ENCODE results near the gene PFDN6.
"Not testable (repeated sequence)": the region's sequence is repeated elsewhere in the genome, so short reads cannot be mapped to it uniquely, and the experiment has no call there.

The PFDN6 gene
- 17.6 to 41.0 (median 20.9) reads per million in 4 experiments for total RNA-seq

- peak; percentile 69 for DNase-seq
Measured at GRCh38 chr6:33288921-33289783, at the start of gene PFDN6, which contains the start of gene WDR46. TSS of gene PFDN6 (plus strand) at chr6:33289601. CDS start at chr6:33289857, 256 bp downstream. TSS of gene WDR46 (minus strand) at chr6:33289239. CDS start at chr6:33289170, 69 bp downstream.

DNA sequence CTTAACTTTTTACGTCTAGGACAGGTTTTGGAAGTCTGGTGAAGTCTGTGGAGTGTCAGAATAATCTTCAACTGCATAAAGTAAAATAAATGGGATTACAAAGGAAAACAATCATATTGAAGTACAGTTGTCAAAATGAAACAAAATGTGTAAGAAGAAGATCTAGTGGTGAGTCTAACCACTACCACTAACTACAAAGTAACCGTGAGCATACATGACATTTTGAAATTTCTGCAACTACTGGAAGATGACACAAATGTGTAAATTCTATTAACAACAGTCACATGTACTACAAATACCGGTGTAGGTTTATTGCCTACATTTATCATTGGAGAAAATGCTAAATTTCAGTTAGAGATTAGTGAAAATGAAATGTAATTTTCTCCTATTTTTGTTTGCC is 47.4 kb upstream of the PFDN6 start:
- DNase-seq = no peak

DNA sequence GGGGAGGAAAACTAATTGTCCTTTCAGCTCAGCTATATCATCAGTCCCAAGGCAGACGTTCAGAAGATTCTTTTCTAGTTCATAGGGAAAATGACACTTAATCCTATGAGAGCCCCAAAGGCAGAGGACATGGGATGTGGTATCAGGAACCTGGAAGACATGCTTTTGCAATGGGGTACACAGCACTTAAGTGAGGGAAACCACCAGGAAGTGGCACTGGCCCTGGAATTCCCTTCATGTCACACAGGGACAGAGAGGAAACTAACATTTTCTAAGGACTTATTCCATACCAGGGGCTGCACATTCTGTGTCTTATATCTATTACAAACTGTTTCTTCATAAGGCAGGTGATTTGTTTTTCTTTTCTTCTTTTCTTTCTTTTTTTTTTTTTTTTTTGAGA is 45.9 kb upstream of the PFDN6 start:
- DNase-seq = no peak

GRCh38 chr6:33247977-33248642 is 41.3 kb upstream of the PFDN6 start:
- peak; percentile 85 for DNase-seq

DNA sequence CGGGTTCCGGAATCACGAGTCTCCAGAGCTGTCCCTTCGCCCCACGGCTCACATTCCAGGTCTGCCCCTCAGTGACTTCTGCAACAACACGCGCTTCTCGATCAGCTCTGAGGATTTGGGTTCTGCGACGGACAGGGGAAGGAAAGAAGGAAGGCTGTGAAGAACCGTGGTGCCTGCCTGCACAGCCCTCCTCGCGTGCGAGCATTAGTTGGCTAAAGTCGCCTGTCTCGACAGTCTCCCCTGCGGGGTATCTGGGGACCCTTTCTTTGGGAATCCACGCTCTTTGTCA is 40.8 kb upstream of the PFDN6 start:
- no peak for DNase-seq

DNA sequence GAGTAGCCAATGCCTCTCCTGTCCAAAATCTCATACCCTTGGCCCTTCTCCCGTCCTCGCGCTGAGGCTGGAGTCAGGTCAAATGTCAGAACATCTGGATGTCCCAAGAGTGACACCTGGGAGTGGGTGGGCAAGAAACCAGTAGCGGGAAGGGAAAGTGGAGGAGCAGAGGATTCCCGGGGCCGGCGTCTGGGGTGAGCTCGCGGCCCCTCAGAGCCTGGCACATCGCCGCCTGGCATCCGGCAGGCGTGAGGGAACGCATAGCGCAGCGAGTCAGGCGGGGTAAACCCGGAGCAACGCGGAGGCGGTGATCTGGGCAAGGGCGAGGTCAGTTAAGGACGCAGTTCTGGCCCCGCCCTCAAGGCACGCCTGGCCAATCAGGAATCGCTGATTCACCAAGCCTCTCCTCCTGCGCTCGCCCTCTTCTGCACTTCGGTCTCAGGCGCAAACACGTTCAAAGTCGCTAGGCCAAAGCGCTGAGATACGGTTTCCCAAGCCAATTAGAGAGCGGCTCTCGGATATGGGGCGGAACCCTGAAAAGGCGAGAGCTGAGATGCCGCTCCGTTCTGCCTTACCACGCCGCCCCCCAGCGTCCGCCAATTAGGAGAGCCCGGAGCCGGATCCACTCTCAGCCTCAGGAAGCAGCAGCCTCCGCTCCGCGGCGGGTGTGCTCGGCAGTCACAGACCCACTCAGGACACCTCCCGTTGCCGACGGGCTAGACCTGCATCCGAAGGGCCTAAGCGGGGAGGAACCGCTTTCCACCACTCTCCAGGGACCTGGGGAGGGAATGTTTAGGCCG is 40.3 kb upstream of the PFDN6 start:
- DNase-seq = peak; percentile 93

DNA sequence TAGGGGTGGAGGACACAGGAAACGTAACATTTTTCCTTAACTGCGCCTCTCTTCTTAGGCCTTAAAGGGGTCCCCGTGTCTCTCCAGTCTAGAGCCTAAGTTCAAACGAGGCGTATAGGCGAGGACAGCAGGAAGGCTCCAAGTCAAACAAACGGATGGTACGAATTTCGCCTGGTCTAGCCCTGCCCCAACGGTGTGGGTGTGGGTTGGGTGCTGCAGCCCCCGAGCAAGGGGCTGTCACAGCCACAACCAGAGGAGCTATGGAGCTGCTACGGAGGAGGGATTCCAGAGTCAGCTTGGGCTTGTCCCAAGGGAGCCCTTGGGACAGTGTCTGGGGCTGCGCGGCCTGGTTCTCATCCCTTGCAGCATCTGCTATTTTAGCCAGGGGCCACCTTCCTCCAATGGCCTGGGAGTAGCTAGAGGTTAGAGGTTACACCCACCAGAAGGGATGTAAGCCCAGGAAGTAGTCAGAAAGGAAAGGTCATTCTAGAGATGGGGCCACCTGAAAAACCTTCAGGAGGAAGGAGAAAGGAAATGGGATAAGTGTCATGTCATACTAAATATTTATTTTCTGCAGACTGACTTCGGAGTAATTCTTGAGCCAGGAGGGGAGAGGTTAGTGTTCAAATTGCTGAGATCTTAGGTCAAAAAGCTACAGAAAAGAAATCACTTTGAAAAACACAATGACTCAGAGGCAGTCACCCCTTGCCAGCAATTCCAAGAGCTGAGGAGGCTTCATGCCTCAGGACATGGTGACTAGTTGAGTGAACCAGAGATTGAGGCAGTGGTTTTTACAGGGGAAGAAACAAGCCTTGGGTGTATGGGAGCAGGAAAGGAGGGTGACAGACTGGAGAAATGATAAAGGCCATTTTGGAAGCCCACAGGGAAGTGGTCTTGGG is 39.4 kb upstream of the PFDN6 start:
- DNase-seq = peak; percentile 23

DNA sequence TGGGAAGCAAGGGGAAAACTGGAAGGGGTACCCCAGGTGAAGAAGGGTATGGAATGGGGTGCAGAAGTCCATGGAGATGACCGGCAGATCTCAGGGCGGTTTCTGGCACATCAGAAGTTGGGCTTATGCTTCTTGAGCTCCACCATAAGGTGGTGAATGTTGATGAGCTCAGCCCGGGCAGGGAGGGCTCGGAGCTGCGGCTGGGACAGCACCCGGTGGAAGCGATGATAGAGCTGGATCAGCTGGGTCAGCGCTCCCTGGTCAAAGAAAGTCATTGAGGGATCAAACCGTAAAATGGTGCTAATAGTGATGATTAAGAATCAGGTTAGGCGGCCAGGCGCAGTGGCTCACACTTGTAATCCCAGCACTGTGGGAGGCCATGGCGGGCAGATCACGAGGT is 38.7 kb upstream of the PFDN6 start:
- no peak for DNase-seq

- no peak for DNase-seq
Measured at GRCh38 chr6:33251395-33252012, 37.9 kb upstream of the PFDN6 start.

DNA sequence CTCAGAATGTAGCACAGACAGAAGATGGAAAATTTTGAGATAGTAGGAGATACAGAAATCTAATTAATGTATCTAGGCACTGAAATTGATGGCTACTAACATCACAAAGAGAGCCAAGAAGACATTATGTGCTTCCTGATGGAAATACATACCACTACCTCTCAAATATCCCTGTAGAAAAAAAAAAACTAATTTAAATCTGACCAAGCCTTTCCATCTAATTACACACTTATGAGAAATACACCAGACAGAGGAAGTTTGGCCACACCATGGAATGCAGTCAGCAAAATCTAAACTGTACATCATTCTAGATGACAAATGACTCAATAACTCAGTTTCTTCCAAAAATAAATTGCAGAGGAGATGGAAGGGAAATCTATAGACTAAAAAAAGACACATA is 36.6 kb upstream of the PFDN6 start:
- DNase-seq = no peak

- no peak for DNase-seq
Measured at GRCh38 chr6:33254591-33254990, 34.8 kb upstream of the PFDN6 start.

- no peak for DNase-seq
Measured at GRCh38 chr6:33259032-33259431, 30.4 kb upstream of the PFDN6 start.

DNA sequence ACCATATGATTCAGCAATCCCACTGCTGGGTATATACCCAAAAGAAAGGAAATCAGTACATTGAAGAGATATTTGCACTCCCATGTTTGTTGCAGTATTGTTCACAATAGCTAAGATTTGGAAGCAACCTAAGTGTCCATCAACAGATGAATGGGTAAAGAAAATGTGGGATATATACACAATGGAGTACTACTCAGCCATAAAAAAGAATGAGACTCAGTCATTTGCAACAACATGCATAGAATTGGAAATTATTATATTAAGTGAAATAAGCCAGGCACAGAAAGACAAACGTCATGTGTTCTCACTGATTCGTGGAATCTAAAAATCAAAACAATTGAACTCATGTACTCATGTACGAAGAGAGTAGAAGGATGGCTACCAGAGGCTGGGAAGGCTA is 26.9 kb upstream of the PFDN6 start:
- DNase-seq = not testable (repeated sequence)

GRCh38 chr6:33264015-33264414 is 25.4 kb upstream of the PFDN6 start:
- DNase-seq = no peak

DNA sequence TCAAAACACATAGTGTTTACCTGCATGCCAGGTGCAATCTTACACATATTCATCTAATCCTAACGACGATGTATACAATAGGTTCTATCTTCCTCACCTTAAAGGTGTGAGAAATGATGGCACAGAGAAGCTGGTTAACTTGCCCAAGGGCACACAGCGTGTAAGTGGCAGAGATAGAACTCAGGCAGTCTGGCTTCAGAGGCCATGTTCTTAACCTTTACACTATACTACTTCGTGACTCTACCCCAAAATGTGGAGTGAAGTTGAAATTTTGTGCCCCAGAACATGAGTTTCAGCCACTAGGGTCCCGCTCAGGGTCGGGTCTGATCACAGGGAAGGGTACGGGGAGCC is 18.3 kb upstream of the PFDN6 start:
- DNase-seq = no peak

GRCh38 chr6:33271468-33272274 is 17.7 kb upstream of the PFDN6 start, which contains the start of the genes RPS18 and VPS52:
TSS of gene RPS18 (plus strand) at chr6:33272075. CDS start at chr6:33272120, 45 bp downstream.
TSS of gene VPS52 (minus strand) at chr6:33271876. CDS start at chr6:33271675, 201 bp downstream.
- DNase-seq = peak; percentile 84

DNA sequence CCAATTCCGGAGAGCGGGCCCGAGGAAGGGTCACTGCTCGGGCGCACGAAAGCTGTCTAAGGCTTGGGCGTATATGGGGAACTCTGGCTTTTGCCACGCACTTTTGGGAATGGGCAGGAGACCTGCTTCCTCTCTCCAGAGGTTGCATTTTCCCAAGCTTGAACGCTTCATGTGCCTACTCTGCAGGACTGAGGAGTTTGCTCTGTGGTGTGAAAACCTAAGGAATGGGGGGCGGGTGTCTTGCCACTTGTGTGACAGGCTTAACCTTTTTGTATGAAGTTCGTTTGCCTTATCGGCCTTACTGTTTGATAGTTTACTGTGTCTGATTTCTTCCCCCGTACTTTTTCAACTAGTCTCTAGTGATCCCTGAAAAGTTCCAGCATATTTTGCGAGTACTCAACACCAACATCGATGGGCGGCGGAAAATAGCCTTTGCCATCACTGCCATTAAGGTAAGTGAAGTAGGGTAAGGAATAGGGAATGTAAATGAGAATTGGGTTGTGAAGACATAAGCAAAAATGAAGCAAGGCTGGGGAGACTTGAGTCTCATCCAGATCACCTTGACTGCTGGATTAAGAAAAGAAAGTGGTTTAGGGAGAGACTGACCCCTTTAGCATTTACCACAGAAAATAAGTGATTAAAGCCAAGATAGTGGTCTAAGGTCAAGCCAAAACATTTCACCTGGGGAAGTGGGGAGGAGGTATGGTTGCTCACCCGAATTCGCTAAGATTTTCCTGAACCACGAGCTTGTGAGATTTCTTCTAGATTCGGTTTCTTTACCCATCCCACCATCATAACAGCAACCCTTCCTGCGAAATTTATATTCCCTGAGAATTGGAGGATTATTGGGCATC is 16.9 kb upstream of the PFDN6 start:
- no peak for DNase-seq

- DNase-seq = no peak
Measured at GRCh38 chr6:33273129-33273923, 16.1 kb upstream of the PFDN6 start.
